BJ (cell line): ENCODE data around the gene LSS. TPM values are rescaled to one million over a fixed set of nuclear protein-coding genes. Genes with fewer than 3 reads are reported as not detected.

Experiments used
- CTCF ChIA-PET: fragments of 350-600 bp; formaldehyde crosslinking; extraction: SDS; loops from one replicate; lab custom pipeline; 2021; ENCODE audit warnings: antibody characterized with exemption, inconsistent platforms; lab: Yijun Ruan, JAX
- POLR2A ChIA-PET: fragments of 300-600 bp; sonication (Branson Sonifier 250); formaldehyde crosslinking; extraction: SDS; loops from one replicate; lab custom pipeline; 2021; ENCODE audit warnings: antibody characterized with exemption; lab: Charles Lee
- DNase-seq: peaks from one replicate; pipeline ENCODE4 v3.0.0-alpha.2; 2011; ENCODE audit warnings: low read depth
- H3K27me3 ChIP-seq: 2 replicates; pipeline ENCODE4 v1.6.0; 2011; ENCODE audit warnings: low read length; ENCODE audit not compliant: control insufficient read depth, insufficient read depth
- H3K36me3 ChIP-seq: 2 replicates; pipeline ENCODE4 v1.5.1; 2011; ENCODE audit warnings: low read length; ENCODE audit not compliant: control insufficient read depth, insufficient read depth
- H3K4me3 ChIP-seq: 2 replicates; pipeline ENCODE4 v1.5.1; 2011; ENCODE audit warnings: low read depth, mild to moderate bottlenecking, control low read depth, low read length
- polyA plus RNA-seq: library from polyadenylated mRNA; depleted of rRNA; stranded (reverse); fragments of >200 nt; gene quantifications from 2 replicates; pipeline ENCODE4 v1.2.3, GENCODE V29; 2011
- TF ChIP-seq, protein P1 (sequence below): IDR thresholded peaks from 2 replicates; pipeline ENCODE4 v1.5.1; 2011; ENCODE audit warnings: low read depth, mild to moderate bottlenecking, control low read depth, inconsistent platforms, low read length, moderate library complexity; ENCODE audit not compliant: insufficient read depth

Gene LSS
- polyA plus RNA-seq, 1 experiment: 59.9 TPM

DNA sequence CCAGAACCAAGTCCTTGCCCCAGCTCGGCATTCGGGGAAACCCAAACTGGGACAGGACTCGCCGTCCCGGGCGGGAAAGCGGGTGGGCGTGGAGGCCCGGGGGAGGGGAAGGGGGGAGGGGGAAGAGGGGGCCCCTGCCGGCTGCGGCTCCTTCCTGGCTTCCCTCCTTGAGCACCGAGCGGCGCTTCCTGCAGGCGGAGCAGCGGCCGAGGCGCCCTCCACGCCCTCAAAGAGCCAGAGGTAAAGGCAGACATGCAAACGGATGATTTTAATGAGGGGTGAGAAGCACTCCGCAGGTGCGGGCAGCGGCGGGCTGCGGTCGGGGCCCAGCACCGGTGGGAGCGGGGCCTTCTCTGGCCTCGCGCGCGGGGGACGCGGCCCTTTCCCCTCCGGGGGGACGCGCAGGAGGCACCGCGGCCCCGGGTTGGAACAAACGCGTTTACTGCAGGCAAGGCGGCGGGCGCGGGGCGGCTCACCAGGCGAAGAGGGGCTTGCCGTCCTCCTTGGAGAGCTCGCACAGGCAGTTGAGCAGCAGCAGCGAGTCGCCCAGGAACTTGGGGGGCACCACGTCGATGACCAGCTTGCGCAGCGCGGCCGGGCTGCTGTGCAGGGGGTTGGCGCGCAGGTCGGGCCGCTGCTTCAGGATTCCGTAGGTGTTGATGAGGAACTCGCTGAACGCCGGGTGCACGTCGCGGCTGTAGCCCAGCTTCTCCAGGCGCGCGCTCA lies 67.5 kb downstream of the LSS start:
- POLR2A ChIA-PET: no interaction called here
- no peak for DNase-seq
- CTCF ChIA-PET: no interaction called here
- TF ChIP-seq, protein P1, sequence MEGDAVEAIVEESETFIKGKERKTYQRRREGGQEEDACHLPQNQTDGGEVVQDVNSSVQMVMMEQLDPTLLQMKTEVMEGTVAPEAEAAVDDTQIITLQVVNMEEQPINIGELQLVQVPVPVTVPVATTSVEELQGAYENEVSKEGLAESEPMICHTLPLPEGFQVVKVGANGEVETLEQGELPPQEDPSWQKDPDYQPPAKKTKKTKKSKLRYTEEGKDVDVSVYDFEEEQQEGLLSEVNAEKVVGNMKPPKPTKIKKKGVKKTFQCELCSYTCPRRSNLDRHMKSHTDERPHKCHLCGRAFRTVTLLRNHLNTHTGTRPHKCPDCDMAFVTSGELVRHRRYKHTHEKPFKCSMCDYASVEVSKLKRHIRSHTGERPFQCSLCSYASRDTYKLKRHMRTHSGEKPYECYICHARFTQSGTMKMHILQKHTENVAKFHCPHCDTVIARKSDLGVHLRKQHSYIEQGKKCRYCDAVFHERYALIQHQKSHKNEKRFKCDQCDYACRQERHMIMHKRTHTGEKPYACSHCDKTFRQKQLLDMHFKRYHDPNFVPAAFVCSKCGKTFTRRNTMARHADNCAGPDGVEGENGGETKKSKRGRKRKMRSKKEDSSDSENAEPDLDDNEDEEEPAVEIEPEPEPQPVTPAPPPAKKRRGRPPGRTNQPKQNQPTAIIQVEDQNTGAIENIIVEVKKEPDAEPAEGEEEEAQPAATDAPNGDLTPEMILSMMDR: no peak
- Histone ChIP-seq H3K4me3 (no peak overlapping the region), H3K27me3 (no peaks in the 10 kb centered on the region; the same call in 1 of the 2 replicates), H3K36me3 (no peaks in the 10 kb centered on the region; the same call in 1 of the 2 replicates)

GRCh38 chr21:46160657-46160906 lies 68.0 kb downstream of the LSS start:
- TF ChIP-seq, protein P1: no peak
- no peak for DNase-seq
- no peaks in the 10 kb centered on the region; the same call in 1 of the 2 replicates for H3K27me3 ChIP-seq
- H3K4me3 ChIP-seq: no peak overlapping the region
- no peaks in the 10 kb centered on the region; the same call in 1 of the 2 replicates for H3K36me3 ChIP-seq
- ChIA-PET POLR2A (no interaction called here), CTCF (interaction anchor here (1.1 kb wide), 1 partner anchor 17 kb away, joined by 7 read pairs; no protein-coding TSS in a partner anchor)

DNA sequence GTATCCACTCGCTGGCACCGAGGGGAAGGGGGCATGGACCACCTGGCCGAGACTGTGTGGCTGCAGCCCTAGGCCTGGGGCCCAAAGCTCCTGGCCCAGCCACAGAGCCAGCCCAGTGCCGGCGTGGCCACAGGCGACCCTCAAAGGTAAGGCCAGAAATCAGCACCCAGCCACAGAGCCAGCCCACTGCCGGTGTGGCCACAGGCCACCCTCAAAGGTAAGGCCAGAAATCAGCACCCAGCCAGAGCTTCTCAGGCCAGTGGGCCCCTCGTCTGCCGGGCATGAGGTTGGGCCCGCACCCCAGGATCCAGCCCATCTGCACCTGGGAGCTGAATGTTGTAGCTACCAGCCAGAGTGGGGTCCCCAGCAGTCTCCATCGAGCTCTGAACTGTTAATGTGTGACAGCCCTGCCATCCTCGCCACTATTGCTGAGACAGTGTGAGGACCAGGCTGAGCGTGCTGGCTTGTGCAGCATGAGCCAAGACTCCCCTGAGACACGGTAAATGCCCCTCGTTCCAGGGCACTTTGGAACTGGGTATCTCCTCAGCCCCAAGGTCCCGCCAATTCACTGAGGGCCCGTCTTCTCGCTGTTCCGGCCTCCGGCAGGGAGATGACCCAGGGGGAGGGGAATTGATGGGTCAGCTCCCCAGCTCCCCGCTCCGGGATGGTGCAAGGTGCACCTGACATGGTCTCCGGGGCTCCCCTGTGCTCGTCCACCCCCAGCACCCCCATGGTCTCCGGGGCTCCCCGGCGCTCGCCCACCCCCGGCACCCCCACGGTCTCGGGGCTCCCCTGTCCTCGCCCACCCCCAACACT lies 68.5 kb downstream of the LSS start:
- ChIA-PET CTCF (interaction anchor here (1.1 kb wide), 1 partner anchor 16 kb away, joined by 7 read pairs; no protein-coding TSS in a partner anchor), POLR2A (no interaction called here)
- DNase-seq: no peak
- Histone ChIP-seq H3K4me3 (no peak overlapping the region), H3K36me3 (no peaks in the 10 kb centered on the region; the same call in 1 of the 2 replicates), H3K27me3 (no peaks in the 10 kb centered on the region)
- TF ChIP-seq, protein P1: no peak

- Histone ChIP-seq H3K36me3 (no peaks in the 10 kb centered on the region; the same call in 1 of the 2 replicates), H3K27me3 (no peaks in the 10 kb centered on the region), H3K4me3 (no peak overlapping the region)
- DNase-seq: no peak
- TF ChIP-seq, protein P1: no peak
- CTCF ChIA-PET: interaction anchor here (1.1 to 1.5 kb wide), 2 partner anchors 16 kb away, joined by 7 to 10 read pairs; no protein-coding TSS in a partner anchor
- POLR2A ChIA-PET: no interaction called here
Observed at GRCh38 chr21:46159390-46159789, 69.2 kb downstream of the LSS start.

DNA sequence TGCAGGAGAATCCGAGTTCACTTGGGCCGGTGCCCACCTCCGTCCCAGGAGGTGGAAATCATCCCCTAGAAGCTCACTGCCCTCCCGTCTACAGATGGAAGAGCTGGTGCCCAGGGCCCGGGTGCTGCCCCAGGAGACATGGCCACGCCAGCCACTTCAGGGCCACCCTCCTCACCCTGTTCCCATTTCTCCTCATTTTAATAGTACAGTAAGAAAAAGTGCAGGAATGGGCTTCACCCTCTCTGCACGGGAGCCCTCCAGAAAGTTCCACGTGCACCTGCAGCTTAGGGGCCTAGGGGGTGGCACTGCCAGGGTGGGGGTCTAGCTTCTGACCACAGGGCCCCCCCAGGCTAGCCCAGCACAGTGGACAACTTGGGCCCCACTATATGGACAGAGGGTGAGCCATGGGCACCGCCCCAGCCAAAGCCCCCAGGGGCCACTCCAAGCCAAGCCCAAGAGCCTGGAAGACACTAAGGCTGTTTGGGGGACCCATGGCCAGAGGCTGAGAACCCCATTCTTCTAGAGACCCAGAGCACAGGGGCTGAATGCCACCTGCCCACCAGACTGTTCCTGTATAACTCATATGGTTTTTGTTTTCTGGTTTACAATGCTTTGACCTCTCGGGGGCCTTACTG lies 69.8 kb downstream of the LSS start:
- TF ChIP-seq, protein P1: no peak
- Histone ChIP-seq H3K4me3 (no peak overlapping the region), H3K36me3 (no peaks in the 10 kb centered on the region; the same call in 1 of the 2 replicates), H3K27me3 (no peaks in the 10 kb centered on the region)
- ChIA-PET POLR2A (no interaction called here), CTCF (interaction anchor here (1.5 kb wide), 1 partner anchor 15 kb away, joined by 10 read pairs; no protein-coding TSS in a partner anchor)
- DNase-seq: no peak
